Mesodermal cell (in vitro differentiated cells): Measurements from ENCODE around the gene ZFAND2B.
"Not testable (repeated sequence)": the region's sequence is repeated elsewhere in the genome, so short reads cannot be mapped to it uniquely, and the experiment has no call there.

Experiments used
- H3K27ac ChIP-seq: 2 replicates; pipeline ENCODE4 v1.7.0; 2013; ENCODE audit warnings: mild to moderate bottlenecking, low read depth, low read length, moderate library complexity; ENCODE audit not compliant: severe bottlenecking
- H3K36me3 ChIP-seq: 2 replicates; pipeline ENCODE4 v1.7.1; 2013; ENCODE audit warnings: mild to moderate bottlenecking, low read length, moderate library complexity; ENCODE audit not compliant: control insufficient read depth, insufficient read depth
- H3K4me1 ChIP-seq: one replicate; pipeline ENCODE4 v1.7.1; 2013; ENCODE audit warnings: mild to moderate bottlenecking, low read length; ENCODE audit not compliant: insufficient read depth, control insufficient read depth, poor library complexity, severe bottlenecking
- H3K4me3 ChIP-seq: 2 replicates; pipeline ENCODE4 v1.7.0; 2013; ENCODE audit warnings: low read length, control low read depth, mild to moderate bottlenecking; ENCODE audit not compliant: insufficient read depth, poor library complexity, severe bottlenecking; ENCODE audit errors: extremely low read depth
- H3K9me3 ChIP-seq: 2 replicates; pipeline ENCODE4 v1.7.1; 2013; ENCODE audit warnings: mild to moderate bottlenecking, low read length, moderate library complexity; ENCODE audit not compliant: control insufficient read depth
- WGBS, 2 experiments: methylation state at CpG; one replicate each; pipeline ENCODE4 v1.1.5; 2013; ENCODE audit warnings: missing lambda C conversion rate in 2 of 2; ENCODE audit not compliant: insufficient coverage in 2 of 2; 5-methylcytosine and 5-hydroxymethylcytosine counted together

ZFAND2B gene

DNA sequence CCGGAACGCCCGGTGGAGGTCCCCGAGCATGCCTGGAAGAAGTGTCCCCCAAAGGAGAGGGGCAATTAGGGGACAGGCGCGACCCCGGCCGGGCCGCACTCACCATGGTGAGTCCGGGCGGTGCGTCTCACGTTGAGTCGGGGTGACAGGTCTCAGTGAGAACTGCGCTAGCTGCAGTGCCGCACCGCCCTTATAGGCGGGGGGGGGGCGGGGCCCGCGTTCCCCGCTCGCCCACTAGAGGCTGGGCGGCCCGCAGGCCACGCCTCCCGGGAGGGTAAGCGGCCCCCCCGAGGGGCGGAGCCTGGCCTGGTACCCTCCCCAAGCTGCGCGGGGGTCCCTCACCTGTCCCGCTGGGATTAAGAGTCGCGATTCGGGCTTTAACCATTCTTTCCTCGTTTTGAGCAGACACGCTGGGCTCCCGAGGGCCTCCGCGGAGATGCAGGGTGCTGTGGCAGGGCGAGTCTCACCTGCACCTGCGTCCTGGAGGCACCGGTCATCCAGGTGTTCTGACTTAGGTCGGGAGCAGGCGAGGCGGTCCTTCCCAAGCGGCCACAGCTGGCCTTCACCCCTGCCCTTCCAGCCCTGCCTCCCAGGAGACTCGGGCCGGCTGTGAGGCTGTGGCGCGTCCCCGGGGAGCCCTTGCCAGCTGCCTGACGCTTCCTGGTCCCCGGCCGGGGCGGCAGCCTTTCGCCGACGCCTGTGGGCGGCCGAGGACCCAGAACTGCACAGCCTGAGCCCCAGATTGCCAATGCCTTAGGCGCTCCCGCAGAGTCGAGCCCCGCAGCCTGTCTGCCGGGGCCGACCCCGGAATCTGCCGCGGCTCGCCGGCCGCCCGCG lies 47.4 kb downstream of the ZFAND2B start, which contains the start of gene TUBA4A:
Gene TUBA4A, minus strand, starts transcription at position 166 of the 837 bp plus-strand sequence. Its CDS starts 60 bp downstream, at position 106.
- Histone ChIP-seq H3K4me1 (peaks cover 34% of the 10 kb centered on the region), H3K4me3 (peak within 1 kb of the TSS; percentile 34), H3K36me3 (no peaks in the 10 kb centered on the region), H3K9me3 (no peaks in the 10 kb centered on the region), H3K27ac (no peak within 1 kb of the TSS)
- 1 to 2% methylated on average over 63 to 71 of the region's 76 CpGs for WGBS, 2 experiments

DNA sequence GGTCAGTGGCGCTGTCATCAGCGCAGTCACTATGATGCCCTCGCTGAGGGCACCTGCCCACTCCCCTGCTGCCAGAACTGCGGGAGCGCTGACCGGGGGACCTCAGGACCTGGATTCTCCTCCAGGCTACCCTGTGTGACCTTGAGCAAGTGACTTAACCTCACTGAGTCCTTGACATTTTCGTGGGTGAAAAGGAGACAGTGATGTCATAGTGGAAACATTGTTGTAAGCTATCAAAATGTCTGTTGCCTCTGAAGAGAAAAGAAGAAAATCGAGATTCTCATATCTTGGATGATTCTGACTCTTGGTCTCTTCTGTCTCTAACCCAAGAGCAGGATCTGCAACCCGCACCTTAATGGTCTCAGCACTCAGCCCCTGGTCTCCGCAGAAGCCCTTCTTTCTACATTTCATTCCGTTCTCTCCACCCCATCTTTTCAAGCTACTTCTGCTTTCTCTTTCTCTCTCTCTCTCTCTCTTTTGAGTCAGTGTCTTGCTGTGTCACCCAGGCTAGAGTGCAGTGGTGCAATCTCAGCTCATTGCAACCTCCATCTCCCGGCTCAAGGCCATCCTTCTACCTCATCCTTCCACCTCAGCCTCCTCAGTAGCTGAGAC lies 48.1 kb downstream of the ZFAND2B start:
- 29 to 34% methylated on average over 11 to 12 of the region's 12 CpGs for WGBS, 2 experiments
- Histone ChIP-seq H3K4me3 (peak overlapping the region; percentile 34), H3K27ac (no peak overlapping the region), H3K9me3 (no peaks in the 10 kb centered on the region), H3K4me1 (peaks cover 27% of the 10 kb centered on the region), H3K36me3 (no peaks in the 10 kb centered on the region)

DNA sequence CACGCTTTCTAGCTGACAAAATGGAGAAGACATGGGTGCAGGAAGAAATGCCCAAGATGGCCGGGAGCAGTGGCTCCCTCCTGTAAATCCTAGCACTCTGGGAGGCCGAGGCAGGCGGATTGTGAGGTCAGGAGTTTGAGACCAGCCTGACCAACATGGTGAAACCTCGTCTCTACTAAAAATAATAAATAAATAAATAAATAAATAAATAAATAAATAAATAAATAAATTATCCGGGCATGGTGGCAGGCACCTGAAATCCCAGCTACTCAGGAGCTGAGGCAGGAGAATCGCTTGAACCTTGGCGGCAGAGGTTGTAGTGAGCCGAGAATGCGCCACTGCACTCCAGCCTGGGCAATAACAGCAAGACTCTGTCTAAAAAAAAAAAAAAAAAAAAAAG lies 52.4 kb downstream of the ZFAND2B start:
- H3K36me3 ChIP-seq, H3K4me3 ChIP-seq, H3K27ac ChIP-seq, H3K9me3 ChIP-seq, H3K4me1 ChIP-seq: not testable (repeated sequence)
- 87 to 92% methylated on average over 5 to 7 of the region's 10 CpGs for WGBS, 2 experiments
